Lung microvascular endothelial cell (primary cell): ENCODE data around the gene RNU4-1. TPM values are rescaled to one million over a fixed set of nuclear protein-coding genes. Genes with fewer than 3 reads are reported as not detected.
"Not testable (repeated sequence)": the region's sequence is repeated elsewhere in the genome, so short reads cannot be mapped to it uniquely, and the experiment has no call there.

Experiments
- DNase-seq, 2 donors: peaks; one replicate each; pipeline versions ENCODE4 v3.0.0 to v3.0.0-alpha.2; 2010; ENCODE audit warnings: low read depth in 2 of 2
- total RNA-seq: library from RNA; depleted of rRNA; stranded (reverse); fragments of >200 nt; gene quantifications from 2 replicates; pipeline ENCODE4 v1.2.1, GENCODE V29; 2014

The RNU4-1 gene
- total RNA-seq, 1 donor from 2014 or later: under 0.01 TPM

DNA sequence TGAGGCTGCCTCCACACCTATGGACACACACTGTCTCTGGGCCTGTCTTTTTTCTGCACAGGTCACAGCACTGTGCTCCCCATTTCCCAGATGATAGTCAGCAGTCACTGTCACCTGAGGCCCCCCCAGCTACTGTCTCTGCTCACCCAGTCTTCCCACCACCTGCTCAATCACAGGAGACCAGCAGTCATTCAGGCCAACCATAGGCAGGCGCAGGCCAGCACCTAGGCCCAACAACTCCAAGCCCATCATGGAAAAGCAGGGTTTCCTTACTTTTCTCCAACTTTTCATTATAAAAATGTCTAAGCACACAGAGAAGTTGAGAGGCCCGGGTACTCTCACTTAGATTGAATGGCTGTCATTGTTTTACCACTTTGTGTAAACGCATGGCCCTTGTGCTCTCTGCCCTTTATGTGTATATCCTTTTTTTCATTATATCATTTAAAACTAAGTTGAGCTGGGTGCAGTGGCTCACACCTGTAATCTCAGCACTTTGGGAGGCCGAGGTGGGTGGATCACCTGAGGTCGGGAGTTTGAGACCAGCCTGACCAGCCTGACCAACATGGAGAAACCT lies 34.6 kb downstream of the RNU4-1 start:
- no peak for DNase-seq

DNA sequence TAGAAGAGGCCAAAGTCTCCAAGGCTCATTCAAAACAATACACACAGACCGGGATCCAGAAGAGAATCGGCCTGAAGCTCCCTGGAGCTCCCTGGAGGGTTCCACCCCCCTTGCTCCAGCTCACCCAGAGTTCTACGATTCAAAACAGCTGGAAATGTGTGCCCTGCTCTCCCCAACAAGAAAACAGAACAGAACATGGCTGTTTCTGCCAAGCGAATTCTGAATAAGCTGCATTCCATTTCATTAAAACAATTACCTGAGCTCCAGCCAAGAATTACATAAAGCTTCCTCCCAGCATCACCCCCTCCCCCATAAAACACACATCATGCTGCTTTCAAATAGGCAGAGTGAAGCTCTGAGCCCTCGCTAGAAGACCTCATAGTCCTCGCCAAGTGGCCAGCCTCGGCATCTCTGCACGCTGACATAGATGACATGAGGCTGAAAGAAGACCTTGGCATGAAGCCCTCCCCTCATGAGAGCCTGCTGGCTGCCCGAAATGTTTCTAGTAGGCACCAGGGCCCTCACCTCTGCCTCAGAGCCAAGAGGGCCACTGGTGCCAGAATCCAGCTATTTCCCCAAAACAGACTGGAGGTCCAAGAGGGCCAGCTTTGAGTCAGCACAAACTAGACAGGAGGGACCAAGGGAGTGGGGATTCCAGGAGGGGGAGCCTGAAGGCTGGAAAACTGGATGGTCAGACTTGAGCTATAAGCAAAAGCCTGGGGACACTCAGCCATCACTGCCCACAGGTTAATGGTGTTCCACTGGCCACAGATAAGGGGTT lies 35.8 kb downstream of the RNU4-1 start:
- peak; percentile 97 to 98 for DNase-seq

DNA sequence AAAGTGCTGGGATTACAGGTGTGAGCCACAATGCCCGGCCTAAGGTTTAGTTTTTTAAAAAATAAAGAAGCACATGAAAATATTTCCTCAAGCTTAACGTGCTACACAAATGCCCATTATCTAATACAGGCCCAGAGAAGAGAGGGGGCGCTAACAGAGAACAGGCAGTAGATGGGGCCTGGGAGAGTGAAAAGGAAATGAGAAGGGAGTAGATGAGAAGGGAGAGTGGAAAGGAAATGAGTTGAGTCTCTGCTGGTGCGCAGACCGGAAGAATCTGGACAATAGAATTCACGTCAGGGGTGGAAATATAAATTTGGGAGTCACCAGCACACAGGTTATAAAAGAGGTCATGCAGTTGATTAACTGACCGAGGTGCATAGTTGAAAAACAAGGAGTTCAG lies 38.2 kb downstream of the RNU4-1 start:
- DNase-seq: peak; percentile 96

GRCh38 chr12:120253313-120253712 lies 39.7 kb downstream of the RNU4-1 start:
- not testable (repeated sequence) for DNase-seq

DNA sequence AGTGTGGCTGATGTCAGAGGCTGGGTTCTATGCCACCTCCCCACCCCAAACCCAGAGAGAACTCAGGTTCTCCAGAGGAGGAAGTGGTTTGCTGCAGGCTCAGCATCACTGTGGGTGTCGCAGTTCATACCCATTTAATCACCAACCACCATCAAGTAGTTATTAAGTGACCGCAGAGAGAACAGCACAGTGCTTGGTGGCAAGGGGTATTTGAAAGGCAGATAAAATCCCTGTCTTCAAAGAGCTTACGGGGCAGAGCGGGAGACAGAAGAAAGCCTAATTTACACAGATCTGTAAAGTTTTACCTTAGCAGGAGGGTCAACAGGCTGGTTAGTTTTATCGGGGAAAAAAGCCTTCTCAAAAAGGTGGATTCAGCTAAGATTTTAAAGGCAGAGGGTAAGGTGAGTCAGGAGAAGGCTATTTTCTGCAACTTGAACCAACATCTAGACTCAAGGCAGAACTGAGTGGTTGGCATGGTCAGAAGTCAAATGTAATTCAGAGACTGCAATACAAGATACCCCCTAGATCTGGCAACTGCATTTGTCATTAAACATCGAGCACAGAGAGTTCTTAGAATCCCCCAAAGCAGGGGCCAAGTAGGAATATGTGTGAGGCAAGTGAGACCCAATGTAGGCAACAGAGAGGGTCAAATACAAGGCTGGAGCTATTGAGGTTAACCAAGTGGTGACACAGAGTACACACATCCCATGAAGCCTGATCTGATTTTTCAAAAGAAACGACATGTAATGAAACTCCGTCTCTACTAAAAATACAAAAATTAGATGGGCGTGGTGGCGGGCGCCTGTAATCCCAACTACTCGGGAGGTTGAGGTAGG lies 40.7 kb downstream of the RNU4-1 start:
- DNase-seq: no peak

DNA sequence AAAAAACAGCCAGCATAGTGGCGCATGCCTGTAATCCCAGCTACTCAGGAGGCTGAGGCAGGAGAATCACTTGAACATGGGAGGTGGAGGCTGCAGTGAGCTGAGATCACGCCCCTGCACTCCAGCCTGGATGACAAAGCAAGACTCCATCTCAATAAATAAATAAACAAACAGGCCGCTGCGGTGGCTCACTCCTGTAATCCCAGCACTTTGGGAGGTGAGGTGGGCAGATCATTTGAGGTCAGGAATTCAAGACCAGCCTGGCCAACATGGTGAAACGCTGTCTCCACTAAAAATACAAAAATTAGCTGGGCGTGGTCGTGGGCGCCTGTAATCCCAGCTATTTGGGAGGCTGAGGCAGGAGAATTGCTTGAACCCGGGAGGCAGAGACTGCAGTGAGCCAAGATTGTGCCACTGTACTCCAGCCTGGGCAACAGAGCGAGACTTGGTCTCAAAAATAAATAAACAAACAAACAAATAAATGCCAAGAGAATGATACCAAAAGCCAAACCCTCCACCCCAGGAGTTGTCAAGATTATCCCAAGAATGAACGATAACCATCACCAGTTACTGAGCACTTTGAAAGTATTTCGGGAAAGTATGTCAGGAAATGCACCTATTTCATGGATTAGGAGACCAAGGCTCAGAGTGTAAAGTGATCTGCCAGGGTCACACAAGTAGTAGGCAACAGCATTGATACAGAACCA lies 41.5 kb downstream of the RNU4-1 start:
- not testable (repeated sequence) for DNase-seq

GRCh38 chr12:120249875-120250795 lies 42.9 kb downstream of the RNU4-1 start:
- DNase-seq: peak; percentile 43 to 55

- peak; percentile 49 to 56 for DNase-seq
Observed at GRCh38 chr12:120249266-120249874, 43.7 kb downstream of the RNU4-1 start.

DNA sequence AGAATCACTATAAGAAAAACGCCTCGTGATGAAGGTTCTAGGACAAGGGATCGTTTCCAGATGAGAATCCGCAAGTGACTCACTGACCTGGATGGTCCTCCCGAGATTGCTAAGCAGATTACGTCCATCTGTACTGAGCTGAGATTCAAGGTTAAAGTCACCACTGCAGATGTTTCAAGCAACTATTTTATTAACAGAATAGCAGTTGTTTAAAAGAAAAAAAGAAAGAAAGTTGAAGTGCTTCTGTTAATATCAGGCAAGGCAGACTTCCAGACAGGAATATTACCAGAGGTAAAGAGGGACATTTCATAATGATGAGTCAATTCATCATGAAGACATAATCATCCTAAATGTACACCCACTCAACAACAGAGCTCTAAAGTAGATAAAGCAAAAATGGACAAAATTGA lies 45.4 kb downstream of the RNU4-1 start:
- DNase-seq: peak in 1 of 2 donors; percentile 84

DNA sequence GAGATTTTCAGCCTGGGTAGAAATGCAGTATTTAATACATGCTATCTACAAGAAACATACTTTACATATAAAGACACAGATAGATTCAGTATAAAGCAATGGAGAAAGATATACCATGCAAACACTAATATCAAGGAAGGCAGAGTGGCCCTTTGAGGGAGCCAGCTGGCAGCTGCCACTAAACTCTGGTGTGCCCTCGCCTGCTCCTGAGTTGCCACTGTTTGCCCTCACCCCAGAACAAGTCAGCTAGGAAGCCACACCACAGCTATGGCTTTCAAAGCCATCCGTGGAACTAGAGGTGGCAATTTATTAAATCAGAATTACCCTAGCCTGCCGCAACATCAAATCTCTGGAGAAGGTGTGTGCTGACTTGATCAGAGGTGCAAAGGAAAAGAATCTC lies 45.9 kb downstream of the RNU4-1 start:
- DNase-seq: no peak

GRCh38 chr12:120246705-120247104 lies 46.3 kb downstream of the RNU4-1 start:
- DNase-seq: not testable (repeated sequence)

Other genes starting within 250 kb of the RNU4-1 start
- 30.9 and 41.3 TPM in 2 replicates for gene RAB35, start 176.5 kb downstream of the RNU4-1 start, total RNA-seq
- 48.4 and 68.5 TPM in 2 replicates for gene GCN1, start 98.5 kb downstream of the RNU4-1 start, total RNA-seq
- 2,396 and 3,163 TPM in 2 replicates for gene RPLP0, start 92.1 kb downstream of the RNU4-1 start, total RNA-seq
- gene PXN, start 27.5 kb downstream of the RNU4-1 start, total RNA-seq: 52.5 and 56.2 TPM in 2 replicates
- gene RNU4-2, start 1.3 kb downstream of the RNU4-1 start, total RNA-seq: under 0.01 TPM in 2 replicates
- gene SIRT4, start 9.1 kb upstream of the RNU4-1 start, total RNA-seq: 0.87 and 3.2 TPM in 2 replicates
- gene PLA2G1B, start 34.5 kb upstream of the RNU4-1 start, total RNA-seq: not detected in 2 replicates
- not detected in 2 replicates for gene MSI1, start 75.9 kb upstream of the RNU4-1 start, total RNA-seq
- gene COX6A1, start 144.9 kb upstream of the RNU4-1 start, total RNA-seq: 494 and 598 TPM in 2 replicates
- 26.0 and 30.5 TPM in 2 replicates for gene TRIAP1, start 153.1 kb upstream of the RNU4-1 start, total RNA-seq
- 12.6 and 17.5 TPM in 2 replicates for gene GATC, start 153.2 kb upstream of the RNU4-1 start, total RNA-seq
- gene SRSF9, start 176.5 kb upstream of the RNU4-1 start, total RNA-seq: 220 and 239 TPM in 2 replicates
- gene DYNLL1, start 202.9 kb upstream of the RNU4-1 start, total RNA-seq: 189 and 344 TPM in 2 replicates
- 19.0 and 21.8 TPM in 2 replicates for gene COQ5, start 235.9 kb upstream of the RNU4-1 start, total RNA-seq
- 90.2 and 127 TPM in 2 replicates for gene RNF10, start 241.1 kb upstream of the RNU4-1 start, total RNA-seq